Tibial artery (tissue), 4 donors: Measurements from ENCODE around the gene PLEKHO2.
"Not testable (repeated sequence)": the region's sequence is repeated elsewhere in the genome, so short reads cannot be mapped to it uniquely, and the experiment has no call there.

Experiments
- DNase-seq, 2 donors: peaks; one replicate each; pipeline ENCODE4 v3.0.0-alpha.2; 2019
- H3K27ac ChIP-seq, 2 donors: fragments of 200-600 bp; sonication (generic) in 1 of 2; 1 replicate in 1 of 2; 2 replicates in 1 of 2; pipeline ENCODE4 v1.5.1; 2018 to 2019; ENCODE audit warnings: mild to moderate bottlenecking in 1 of 2
- H3K27me3 ChIP-seq, 2 donors: fragments of 200-600 bp; sonication (generic) in 1 of 2; one replicate each; pipeline versions ENCODE4 v1.5.1 to v1.6.0; 2016 to 2019
- H3K36me3 ChIP-seq, 3 donors: fragments of 200-600 bp; sonication (generic) in 2 of 3; one replicate each; pipeline ENCODE4 v1.5.1; 2016 to 2019; ENCODE audit warnings: mild to moderate bottlenecking in 2 of 3
- H3K4me1 ChIP-seq, 4 donors: fragments of 200-600 bp; sonication (generic) in 2 of 4; 1 replicate in 3 of 4; 2 replicates in 1 of 4; pipeline ENCODE4 v1.5.1; 2016 to 2019
- H3K4me3 ChIP-seq, 2 donors: fragments of 200-600 bp; sonication (generic) in 1 of 2; 1 replicate in 1 of 2; 2 replicates in 1 of 2; pipeline ENCODE4 v1.5.1; 2018 to 2019; ENCODE audit warnings: mild to moderate bottlenecking in 2 of 2
- H3K9me3 ChIP-seq, 3 donors: fragments of 200-600 bp; sonication (generic) in 1 of 3; one replicate each; pipeline ENCODE4 v1.5.1; 2016 to 2019
- intact Hi-C: fragments of 100-400 bp; cut with DNase I; formaldehyde crosslinking; loops from one replicate; pipeline ENCODE4 v1.15.0; 2023; ENCODE audit warnings: low total_unique reads
- TF ChIP-seq, protein P1 (sequence below), 2 experiments: fragments of 200-600 bp in 1 of 2; fragments of 450-650 bp in 1 of 2; IDR thresholded peaks; one replicate each; pipeline ENCODE4 v1.5.1; 2017 to 2019; ENCODE audit warnings: antibody characterized with exemption in 2 of 2, mild to moderate bottlenecking in 1 of 2, moderate library complexity in 1 of 2

Gene PLEKHO2

DNA sequence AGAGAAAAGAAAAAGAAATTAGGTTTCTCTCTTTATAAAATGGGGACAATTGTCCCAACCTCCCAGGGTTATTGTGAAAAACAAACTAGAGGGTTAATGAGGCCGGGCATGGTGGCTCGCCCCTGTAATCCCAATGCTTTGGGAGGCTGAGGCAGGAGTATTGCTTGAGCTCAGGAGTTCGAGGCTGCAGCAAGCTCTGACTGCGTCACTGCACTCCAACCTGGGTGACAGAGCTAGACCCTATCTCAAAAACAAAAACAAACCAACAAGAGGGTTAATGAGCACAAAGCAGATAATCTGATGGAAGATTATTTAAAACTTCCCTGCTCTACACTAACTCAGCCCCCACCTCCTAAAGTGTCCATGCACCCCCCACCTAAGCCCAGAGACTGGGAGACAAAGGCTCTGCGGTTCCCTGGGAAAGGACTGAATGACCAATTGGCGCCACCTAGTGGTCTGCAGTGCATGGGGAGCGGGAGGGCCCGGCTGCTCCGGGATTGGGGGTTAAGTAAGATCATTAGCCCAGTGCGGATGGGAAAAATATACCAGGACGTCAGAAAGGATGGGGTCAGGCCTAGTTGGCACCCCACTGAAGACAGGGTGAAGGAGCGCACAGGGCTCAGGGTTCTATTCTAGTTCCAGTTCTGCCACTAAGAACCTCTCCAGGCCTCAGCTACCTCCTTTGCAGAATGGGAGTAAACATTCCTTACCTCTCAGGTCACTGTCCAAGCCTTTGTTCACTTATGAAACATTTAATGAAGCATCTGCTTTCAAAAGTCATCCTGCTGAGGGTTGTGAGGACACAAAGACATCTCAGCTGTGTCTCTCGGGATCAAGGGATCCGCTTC lies 31.8 kb upstream of the PLEKHO2 start:
- intact Hi-C loops, result no loop called here
- TF ChIP-seq, protein P1, sequence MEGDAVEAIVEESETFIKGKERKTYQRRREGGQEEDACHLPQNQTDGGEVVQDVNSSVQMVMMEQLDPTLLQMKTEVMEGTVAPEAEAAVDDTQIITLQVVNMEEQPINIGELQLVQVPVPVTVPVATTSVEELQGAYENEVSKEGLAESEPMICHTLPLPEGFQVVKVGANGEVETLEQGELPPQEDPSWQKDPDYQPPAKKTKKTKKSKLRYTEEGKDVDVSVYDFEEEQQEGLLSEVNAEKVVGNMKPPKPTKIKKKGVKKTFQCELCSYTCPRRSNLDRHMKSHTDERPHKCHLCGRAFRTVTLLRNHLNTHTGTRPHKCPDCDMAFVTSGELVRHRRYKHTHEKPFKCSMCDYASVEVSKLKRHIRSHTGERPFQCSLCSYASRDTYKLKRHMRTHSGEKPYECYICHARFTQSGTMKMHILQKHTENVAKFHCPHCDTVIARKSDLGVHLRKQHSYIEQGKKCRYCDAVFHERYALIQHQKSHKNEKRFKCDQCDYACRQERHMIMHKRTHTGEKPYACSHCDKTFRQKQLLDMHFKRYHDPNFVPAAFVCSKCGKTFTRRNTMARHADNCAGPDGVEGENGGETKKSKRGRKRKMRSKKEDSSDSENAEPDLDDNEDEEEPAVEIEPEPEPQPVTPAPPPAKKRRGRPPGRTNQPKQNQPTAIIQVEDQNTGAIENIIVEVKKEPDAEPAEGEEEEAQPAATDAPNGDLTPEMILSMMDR (IDR thresholded peaks at IDR 0.05), result peak; percentile 86 to 92
- peak overlapping the region in 1 of 2 donors; percentile 67 for H3K27ac ChIP-seq
- no peaks in the 10 kb centered on the region for H3K27me3 ChIP-seq
- H3K4me3 ChIP-seq, result no peak overlapping the region
- H3K36me3 ChIP-seq, result no peaks in the 10 kb centered on the region
- DNase-seq, result peak; percentile 85 to 87
- H3K9me3 ChIP-seq, result no peaks in the 10 kb centered on the region
- peaks cover 0 to 14% (median 0%) of the 10 kb centered on the region in 4 donors for H3K4me1 ChIP-seq

DNA sequence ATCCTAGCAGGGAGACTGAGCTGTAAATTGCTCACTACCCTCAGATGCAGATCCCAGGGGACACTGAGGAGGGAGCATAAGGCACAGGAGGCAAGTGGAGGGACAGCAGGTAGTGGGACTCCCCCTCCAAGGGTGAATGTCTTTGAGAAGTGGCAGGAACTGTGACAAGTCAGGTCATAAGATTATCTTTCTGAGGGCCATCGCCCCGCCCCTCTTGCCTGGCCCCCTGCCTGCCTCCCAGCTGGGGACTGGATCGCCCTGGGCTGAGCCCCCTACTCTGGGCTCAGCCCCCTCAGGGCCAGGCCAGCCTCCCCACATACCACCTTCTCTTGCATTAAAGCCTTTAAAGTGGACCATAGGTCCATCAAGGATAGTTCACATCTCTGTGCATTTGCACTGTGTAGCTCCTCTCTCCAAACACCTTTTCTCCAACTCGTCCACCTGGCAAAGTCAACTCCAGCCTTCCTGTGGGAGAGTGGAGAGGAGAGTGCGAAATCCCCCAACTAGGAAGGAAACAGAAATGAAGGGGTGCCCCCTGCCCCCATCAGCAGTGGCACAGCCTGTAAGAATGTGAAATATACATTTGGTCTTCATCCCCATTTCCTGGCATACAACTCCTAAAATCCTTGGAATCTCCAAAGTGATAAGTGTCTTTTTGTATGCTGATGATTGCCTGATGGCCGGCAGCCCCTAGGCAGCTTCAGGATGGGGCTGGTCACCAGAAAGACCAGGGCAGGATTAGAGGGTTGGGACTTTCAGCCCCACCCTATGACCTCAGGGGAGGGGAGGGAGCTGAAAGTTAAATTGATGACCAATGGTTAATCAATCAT lies 31.0 kb upstream of the PLEKHO2 start:
- no peak overlapping the region for H3K4me3 ChIP-seq
- no peak for DNase-seq
- no peaks in the 10 kb centered on the region for H3K27me3 ChIP-seq
- no peak overlapping the region for H3K27ac ChIP-seq
- H3K36me3 ChIP-seq, result no peaks in the 10 kb centered on the region
- no peaks in the 10 kb centered on the region for H3K9me3 ChIP-seq
- H3K4me1 ChIP-seq, result peaks cover 0 to 14% (median 0%) of the 10 kb centered on the region in 4 donors
- intact Hi-C loops, result loop anchor here (1.0 kb wide), 1 partner anchor 82 kb away; no protein-coding TSS in a partner anchor
- TF ChIP-seq, protein P1 (IDR thresholded peaks at IDR 0.05), result no peak

DNA sequence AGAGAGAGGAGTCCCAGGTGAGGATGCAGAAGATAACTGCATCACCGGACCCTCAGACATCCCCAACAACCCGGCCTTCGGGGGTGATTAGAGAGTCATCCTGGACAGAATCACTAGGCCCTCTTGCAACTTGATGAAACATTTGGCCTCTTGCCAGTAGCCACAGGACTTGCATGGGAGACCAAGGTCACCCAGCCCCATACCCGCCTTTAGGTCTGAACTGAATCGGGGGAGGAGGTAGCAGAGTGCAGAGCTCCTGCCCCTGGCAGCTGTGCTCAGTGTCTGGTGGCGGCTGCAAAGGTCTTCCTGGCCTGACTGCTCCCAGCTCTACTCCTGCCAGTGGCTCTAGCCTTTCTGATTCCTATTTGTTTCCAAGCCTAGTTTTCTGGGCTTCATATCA lies 28.6 kb upstream of the PLEKHO2 start:
- intact Hi-C loops, result no loop called here
- Histone ChIP-seq H3K27me3 (no peaks in the 10 kb centered on the region), H3K27ac (no peak overlapping the region), H3K4me3 (no peak overlapping the region), H3K4me1 (peaks cover 0 to under 1% (median 0%) of the 10 kb centered on the region in 4 donors), H3K36me3 (no peaks in the 10 kb centered on the region), H3K9me3 (no peaks in the 10 kb centered on the region)
- TF ChIP-seq, protein P1 (IDR thresholded peaks at IDR 0.05), result no peak
- no peak for DNase-seq

DNA sequence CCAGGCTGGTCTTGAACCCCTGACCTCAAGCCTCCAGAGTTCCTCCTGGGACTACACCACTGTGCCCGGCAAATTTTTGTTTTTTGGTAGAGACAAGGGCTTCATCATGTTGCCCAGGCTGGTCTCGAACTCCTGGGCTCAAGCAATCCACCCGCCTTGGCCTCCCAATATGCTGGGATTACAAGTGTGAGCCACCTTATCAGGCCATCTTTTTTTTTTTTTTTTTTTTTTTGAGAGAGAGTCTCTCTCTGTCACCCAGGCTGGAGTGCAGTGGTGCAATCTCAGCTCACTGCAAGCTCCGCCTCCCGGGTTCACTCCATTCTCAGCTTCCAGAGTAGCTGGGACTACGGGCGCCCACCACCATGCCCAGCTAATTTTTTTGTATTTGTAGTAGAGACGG lies 27.4 kb upstream of the PLEKHO2 start:
- intact Hi-C loops, H3K27me3 ChIP-seq, DNase-seq, H3K4me3 ChIP-seq, H3K9me3 ChIP-seq, H3K4me1 ChIP-seq, H3K36me3 ChIP-seq, H3K27ac ChIP-seq: not testable (repeated sequence)

DNA sequence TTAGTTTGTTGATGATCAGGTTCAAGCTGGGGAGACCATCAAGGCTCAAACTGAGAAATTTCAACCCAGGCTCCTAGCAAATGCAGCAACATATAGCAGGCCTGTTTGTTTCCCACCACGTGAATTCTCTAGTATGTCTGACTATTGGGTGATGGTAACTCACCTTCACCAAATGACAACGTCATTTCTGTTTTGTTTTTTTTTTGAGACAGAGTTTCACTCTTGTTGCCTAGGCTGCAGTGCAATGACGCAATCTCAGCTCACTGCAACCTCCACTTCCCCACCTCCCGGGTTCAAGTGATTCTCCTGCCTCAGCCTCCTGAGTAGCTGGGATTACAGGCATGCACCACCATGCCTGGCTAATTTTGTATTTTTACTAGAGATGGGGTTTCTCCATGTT lies 26.8 kb upstream of the PLEKHO2 start:
- H3K9me3 ChIP-seq, H3K36me3 ChIP-seq, DNase-seq, H3K27ac ChIP-seq, H3K27me3 ChIP-seq, H3K4me3 ChIP-seq, intact Hi-C loops, H3K4me1 ChIP-seq: not testable (repeated sequence)

DNA sequence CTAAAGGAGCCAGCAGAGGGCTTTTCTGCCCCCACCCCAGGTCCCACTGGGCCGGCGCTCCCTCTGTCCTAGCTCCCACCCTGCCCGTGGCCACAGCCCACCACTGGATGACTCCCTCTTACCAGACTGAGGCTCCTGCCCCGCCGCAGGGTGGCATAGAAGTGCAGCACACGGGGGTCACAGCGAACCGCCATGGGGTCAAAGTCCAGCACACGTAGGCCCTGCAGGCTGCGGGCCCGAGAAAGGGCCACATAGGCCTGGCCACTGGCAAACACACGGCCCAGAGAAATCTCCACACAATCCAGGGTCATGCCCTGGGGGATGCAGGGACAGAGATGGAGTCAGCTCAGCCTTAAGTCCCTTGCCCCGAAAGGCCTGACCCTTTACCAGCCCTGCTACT lies 25.3 kb upstream of the PLEKHO2 start:
- DNase-seq, result no peak
- Histone ChIP-seq H3K9me3 (no peaks in the 10 kb centered on the region), H3K27ac (no peak overlapping the region), H3K4me3 (no peak overlapping the region), H3K4me1 (no peaks in the 10 kb centered on the region), H3K27me3 (no peaks in the 10 kb centered on the region), H3K36me3 (no peaks in the 10 kb centered on the region)
- intact Hi-C loops, result no loop called here
- TF ChIP-seq, protein P1 (IDR thresholded peaks at IDR 0.05), result no peak
